GM12878 (cell line): ENCODE results near the gene FAM234B.

Experiments
- EP300 ChIP-seq, 2 experiments: fragments of 150-350 bp in 1 of 2; IDR thresholded peaks; 2 replicates each; pipeline ENCODE4 v1.6.1; 2011 to 2012; ENCODE audit warnings: low read depth in 2 of 2, low read length in 2 of 2, borderline replicate concordance in 1 of 2, improper control_type of control experiment in 1 of 2, inconsistent platforms in 1 of 2; ENCODE audit not compliant: control insufficient read depth in 1 of 2
- IKZF2 ChIP-seq, 2 experiments: fragments of 450-650 bp; IDR thresholded peaks; 2 replicates each; pipeline ENCODE4 v1.6.1; 2017; ENCODE audit warnings: mild to moderate bottlenecking in 2 of 2, moderate library complexity in 2 of 2
- KDM1A ChIP-seq: fragments of 200-600 bp; sonication (generic); IDR thresholded peaks from 2 replicates; pipeline ENCODE4 v1.6.1; 2016; ENCODE audit warnings: borderline replicate concordance
- NRF1 ChIP-seq: conservative IDR thresholded peaks from 2 replicates; pipeline ENCODE4 v1.6.1; 2011; ENCODE audit warnings: mild to moderate bottlenecking, low read depth, low read length, improper control_type of control experiment
- POLR2A ChIP-seq: IDR thresholded peaks from 2 replicates; pipeline ENCODE4 v1.6.1; 2011; ENCODE audit warnings: low read depth, mild to moderate bottlenecking, low read length
- TAF1 ChIP-seq: IDR thresholded peaks from 2 replicates; pipeline ENCODE4 v1.6.1; 2011; ENCODE audit warnings: mild to moderate bottlenecking, low read depth, low read length, borderline replicate concordance
- TCF7 ChIP-seq: IDR thresholded peaks from 2 replicates; pipeline ENCODE4 v1.6.1; 2014; ENCODE audit warnings: antibody characterized with exemption, borderline replicate concordance
- ZNF274 ChIP-seq: IDR thresholded peaks from one replicate; pipeline ENCODE4 v1.8.0; 2011; ENCODE audit not compliant: insufficient read length, insufficient read depth
- ZNF384 ChIP-seq: IDR thresholded peaks from 2 replicates; pipeline ENCODE4 v1.6.1; 2012; ENCODE audit warnings: low read depth, mild to moderate bottlenecking, low read length, improper control_type of control experiment, borderline replicate concordance
- TF ChIP-seq, protein P1 (sequence below): IDR thresholded peaks from 2 replicates; pipeline ENCODE4 v1.6.1; 2012; ENCODE audit warnings: mild to moderate bottlenecking, low read depth, low read length
- TF ChIP-seq, protein P2 (sequence below): IDR thresholded peaks from 2 replicates; pipeline ENCODE4 v1.6.1; 2012; ENCODE audit warnings: low read depth, low read length, improper control_type of control experiment
- TF ChIP-seq, protein P3 (sequence below): fragments of 450-650 bp; formaldehyde crosslinking; IDR thresholded peaks from 2 replicates; pipeline ENCODE4 v1.5.0; 2022; ENCODE audit warnings: mild to moderate bottlenecking, missing genetic modification characterization
- TF ChIP-seq, protein P4 (sequence below), 3 experiments: IDR thresholded peaks in 2 of 3; conservative IDR thresholded peaks in 1 of 3; 2 replicates each; pipeline ENCODE4 v1.5.1; 2011; ENCODE audit warnings: low read depth in 3 of 3, low read length in 3 of 3, mild to moderate bottlenecking in 3 of 3, control low read depth in 2 of 3, moderate library complexity in 2 of 3, inconsistent platforms in 1 of 3, mixed read lengths in 1 of 3; ENCODE audit not compliant: control insufficient read depth in 2 of 3, insufficient read depth in 1 of 3; ENCODE audit errors: extremely low read depth in 1 of 3

DNA sequence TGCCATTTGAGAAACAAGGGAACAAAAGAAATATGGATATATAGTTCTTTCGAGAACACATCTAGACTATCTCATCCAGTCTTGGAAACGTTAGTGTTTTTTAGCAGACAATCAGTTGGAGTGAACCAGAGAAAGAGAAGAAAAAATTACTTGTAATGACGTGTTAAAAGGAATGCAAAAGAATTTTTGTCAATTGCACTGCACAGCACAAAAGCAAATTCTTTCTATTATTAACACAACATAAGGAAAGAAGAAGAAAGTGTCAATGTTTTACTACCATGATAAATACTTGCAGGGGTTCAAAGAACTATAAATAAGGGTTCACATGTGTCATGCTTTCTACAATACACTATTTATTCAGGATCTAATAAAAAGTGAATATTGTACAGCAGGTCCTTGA, 86.8 kb downstream of the FAM234B start:
- TF ChIP-seq, protein P1, sequence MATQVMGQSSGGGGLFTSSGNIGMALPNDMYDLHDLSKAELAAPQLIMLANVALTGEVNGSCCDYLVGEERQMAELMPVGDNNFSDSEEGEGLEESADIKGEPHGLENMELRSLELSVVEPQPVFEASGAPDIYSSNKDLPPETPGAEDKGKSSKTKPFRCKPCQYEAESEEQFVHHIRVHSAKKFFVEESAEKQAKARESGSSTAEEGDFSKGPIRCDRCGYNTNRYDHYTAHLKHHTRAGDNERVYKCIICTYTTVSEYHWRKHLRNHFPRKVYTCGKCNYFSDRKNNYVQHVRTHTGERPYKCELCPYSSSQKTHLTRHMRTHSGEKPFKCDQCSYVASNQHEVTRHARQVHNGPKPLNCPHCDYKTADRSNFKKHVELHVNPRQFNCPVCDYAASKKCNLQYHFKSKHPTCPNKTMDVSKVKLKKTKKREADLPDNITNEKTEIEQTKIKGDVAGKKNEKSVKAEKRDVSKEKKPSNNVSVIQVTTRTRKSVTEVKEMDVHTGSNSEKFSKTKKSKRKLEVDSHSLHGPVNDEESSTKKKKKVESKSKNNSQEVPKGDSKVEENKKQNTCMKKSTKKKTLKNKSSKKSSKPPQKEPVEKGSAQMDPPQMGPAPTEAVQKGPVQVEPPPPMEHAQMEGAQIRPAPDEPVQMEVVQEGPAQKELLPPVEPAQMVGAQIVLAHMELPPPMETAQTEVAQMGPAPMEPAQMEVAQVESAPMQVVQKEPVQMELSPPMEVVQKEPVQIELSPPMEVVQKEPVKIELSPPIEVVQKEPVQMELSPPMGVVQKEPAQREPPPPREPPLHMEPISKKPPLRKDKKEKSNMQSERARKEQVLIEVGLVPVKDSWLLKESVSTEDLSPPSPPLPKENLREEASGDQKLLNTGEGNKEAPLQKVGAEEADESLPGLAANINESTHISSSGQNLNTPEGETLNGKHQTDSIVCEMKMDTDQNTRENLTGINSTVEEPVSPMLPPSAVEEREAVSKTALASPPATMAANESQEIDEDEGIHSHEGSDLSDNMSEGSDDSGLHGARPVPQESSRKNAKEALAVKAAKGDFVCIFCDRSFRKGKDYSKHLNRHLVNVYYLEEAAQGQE = no peak
- TF ChIP-seq NRF1 = no peak
- no peak for TF ChIP-seq POLR2A
- no peak for TF ChIP-seq TAF1
- no peak for TF ChIP-seq KDM1A
- TF ChIP-seq, protein P2, sequence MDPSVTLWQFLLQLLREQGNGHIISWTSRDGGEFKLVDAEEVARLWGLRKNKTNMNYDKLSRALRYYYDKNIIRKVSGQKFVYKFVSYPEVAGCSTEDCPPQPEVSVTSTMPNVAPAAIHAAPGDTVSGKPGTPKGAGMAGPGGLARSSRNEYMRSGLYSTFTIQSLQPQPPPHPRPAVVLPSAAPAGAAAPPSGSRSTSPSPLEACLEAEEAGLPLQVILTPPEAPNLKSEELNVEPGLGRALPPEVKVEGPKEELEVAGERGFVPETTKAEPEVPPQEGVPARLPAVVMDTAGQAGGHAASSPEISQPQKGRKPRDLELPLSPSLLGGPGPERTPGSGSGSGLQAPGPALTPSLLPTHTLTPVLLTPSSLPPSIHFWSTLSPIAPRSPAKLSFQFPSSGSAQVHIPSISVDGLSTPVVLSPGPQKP = no peak
- TF ChIP-seq, protein P3, sequence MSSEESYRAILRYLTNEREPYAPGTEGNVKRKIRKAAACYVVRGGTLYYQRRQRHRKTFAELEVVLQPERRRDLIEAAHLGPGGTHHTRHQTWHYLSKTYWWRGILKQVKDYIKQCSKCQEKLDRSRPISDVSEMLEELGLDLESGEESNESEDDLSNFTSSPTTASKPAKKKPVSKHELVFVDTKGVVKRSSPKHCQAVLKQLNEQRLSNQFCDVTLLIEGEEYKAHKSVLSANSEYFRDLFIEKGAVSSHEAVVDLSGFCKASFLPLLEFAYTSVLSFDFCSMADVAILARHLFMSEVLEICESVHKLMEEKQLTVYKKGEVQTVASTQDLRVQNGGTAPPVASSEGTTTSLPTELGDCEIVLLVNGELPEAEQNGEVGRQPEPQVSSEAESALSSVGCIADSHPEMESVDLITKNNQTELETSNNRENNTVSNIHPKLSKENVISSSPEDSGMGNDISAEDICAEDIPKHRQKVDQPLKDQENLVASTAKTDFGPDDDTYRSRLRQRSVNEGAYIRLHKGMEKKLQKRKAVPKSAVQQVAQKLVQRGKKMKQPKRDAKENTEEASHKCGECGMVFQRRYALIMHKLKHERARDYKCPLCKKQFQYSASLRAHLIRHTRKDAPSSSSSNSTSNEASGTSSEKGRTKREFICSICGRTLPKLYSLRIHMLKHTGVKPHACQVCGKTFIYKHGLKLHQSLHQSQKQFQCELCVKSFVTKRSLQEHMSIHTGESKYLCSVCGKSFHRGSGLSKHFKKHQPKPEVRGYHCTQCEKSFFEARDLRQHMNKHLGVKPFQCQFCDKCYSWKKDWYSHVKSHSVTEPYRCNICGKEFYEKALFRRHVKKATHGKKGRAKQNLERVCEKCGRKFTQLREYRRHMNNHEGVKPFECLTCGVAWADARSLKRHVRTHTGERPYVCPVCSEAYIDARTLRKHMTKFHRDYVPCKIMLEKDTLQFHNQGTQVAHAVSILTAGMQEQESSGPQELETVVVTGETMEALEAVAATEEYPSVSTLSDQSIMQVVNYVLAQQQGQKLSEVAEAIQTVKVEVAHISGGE = no peak
- no peak for TF ChIP-seq ZNF274
- no peak for TF ChIP-seq EP300 (IDR thresholded peaks at IDR 0.05; ENCODE audit: borderline replicate concordance in 1 of 2, control insufficient read depth in 1 of 2, low read depth in 2 of 2, low read length in 2 of 2)
- TF ChIP-seq, protein P4, sequence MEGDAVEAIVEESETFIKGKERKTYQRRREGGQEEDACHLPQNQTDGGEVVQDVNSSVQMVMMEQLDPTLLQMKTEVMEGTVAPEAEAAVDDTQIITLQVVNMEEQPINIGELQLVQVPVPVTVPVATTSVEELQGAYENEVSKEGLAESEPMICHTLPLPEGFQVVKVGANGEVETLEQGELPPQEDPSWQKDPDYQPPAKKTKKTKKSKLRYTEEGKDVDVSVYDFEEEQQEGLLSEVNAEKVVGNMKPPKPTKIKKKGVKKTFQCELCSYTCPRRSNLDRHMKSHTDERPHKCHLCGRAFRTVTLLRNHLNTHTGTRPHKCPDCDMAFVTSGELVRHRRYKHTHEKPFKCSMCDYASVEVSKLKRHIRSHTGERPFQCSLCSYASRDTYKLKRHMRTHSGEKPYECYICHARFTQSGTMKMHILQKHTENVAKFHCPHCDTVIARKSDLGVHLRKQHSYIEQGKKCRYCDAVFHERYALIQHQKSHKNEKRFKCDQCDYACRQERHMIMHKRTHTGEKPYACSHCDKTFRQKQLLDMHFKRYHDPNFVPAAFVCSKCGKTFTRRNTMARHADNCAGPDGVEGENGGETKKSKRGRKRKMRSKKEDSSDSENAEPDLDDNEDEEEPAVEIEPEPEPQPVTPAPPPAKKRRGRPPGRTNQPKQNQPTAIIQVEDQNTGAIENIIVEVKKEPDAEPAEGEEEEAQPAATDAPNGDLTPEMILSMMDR (IDR thresholded peaks at IDR 0.05 in 2 of 3, conservative IDR thresholded peaks at IDR 0.05 in 1 of 3; ENCODE audit: control insufficient read depth in 2 of 3, extremely low read depth in 1 of 3, insufficient read depth in 1 of 3, low read depth in 3 of 3, low read length in 3 of 3) = no peak
- no peak for TF ChIP-seq ZNF384
- no peak for TF ChIP-seq TCF7
- no peak for TF ChIP-seq IKZF2 (IDR thresholded peaks at IDR 0.05)
